Neuronal stem cell (in vitro differentiated cells): ENCODE measurements around the gene IFT81.

ENCODE experiments used
- DNase-seq: peaks from one replicate; pipeline ENCODE4 v3.0.0-alpha.2; 2013; ENCODE audit warnings: low spot score
- H2AFZ ChIP-seq: one replicate; pipeline ENCODE4 v1.6.1; 2013; ENCODE audit warnings: mild to moderate bottlenecking, low read length, inconsistent platforms
- H2AK5ac ChIP-seq: 2 replicates; pipeline ENCODE4 v1.6.1; 2013; ENCODE audit warnings: low read depth, mild to moderate bottlenecking, inconsistent platforms, low read length, moderate library complexity, mixed read lengths
- H2BK120ac ChIP-seq: 2 replicates; pipeline ENCODE4 v1.6.1; 2013; ENCODE audit warnings: low read depth, mild to moderate bottlenecking, inconsistent platforms, low read length, moderate library complexity, mixed read lengths
- H2BK12ac ChIP-seq: one replicate; pipeline ENCODE4 v1.6.1; 2013; ENCODE audit warnings: low read length, inconsistent platforms
- H2BK15ac ChIP-seq: 2 replicates; pipeline ENCODE4 v1.6.1; 2013; ENCODE audit warnings: mild to moderate bottlenecking, low read length, inconsistent platforms, mixed read lengths
- H2BK5ac ChIP-seq: one replicate; pipeline ENCODE4 v1.6.1; 2013; ENCODE audit warnings: inconsistent platforms, mild to moderate bottlenecking, low read length, moderate library complexity
- H3K14ac ChIP-seq: one replicate; pipeline ENCODE4 v1.6.1; 2013; ENCODE audit warnings: low read length, inconsistent platforms
- H3K18ac ChIP-seq: 2 replicates; pipeline ENCODE4 v1.6.1; 2013; ENCODE audit warnings: low read length, inconsistent platforms
- H3K23ac ChIP-seq: 2 replicates; pipeline ENCODE4 v1.6.1; 2013; ENCODE audit warnings: low read depth, mild to moderate bottlenecking, mixed read lengths, low read length, inconsistent platforms; ENCODE audit not compliant: poor library complexity
- H3K27ac ChIP-seq: replicated peaks from 3 replicates; pipeline ENCODE4 v1.5.1; 2013; ENCODE audit warnings: low read length, inconsistent platforms
- H3K27me3 ChIP-seq, 3 experiments: 2 replicates each; pipeline ENCODE4 v1.6.1; 2013; ENCODE audit warnings: low read length in 3 of 3, mild to moderate bottlenecking in 2 of 3, inconsistent platforms in 1 of 3, low read depth in 1 of 3, mixed read lengths in 1 of 3, moderate library complexity in 1 of 3; ENCODE audit not compliant: control insufficient read depth in 3 of 3, insufficient read depth in 3 of 3
- H3K36me3 ChIP-seq, 2 donors: replicated peaks in 1 of 2; 2 replicates each; pipeline ENCODE4 v1.6.1; 2013; ENCODE audit warnings: low read length in 2 of 2; ENCODE audit not compliant: control insufficient read depth in 2 of 2, insufficient read depth in 2 of 2
- H3K4ac ChIP-seq: 2 replicates; pipeline ENCODE4 v1.6.1; 2013; ENCODE audit warnings: inconsistent platforms, mild to moderate bottlenecking, low read length, moderate library complexity
- H3K4me1 ChIP-seq, 2 donors: 1 replicate in 1 of 2; 2 replicates in 1 of 2; pipeline ENCODE4 v1.6.1; 2013; ENCODE audit warnings: low read length in 2 of 2, low read depth in 1 of 2; ENCODE audit not compliant: control insufficient read depth in 2 of 2, insufficient read depth in 1 of 2
- H3K4me2 ChIP-seq: one replicate; pipeline ENCODE4 v1.6.1; 2013; ENCODE audit warnings: mild to moderate bottlenecking, low read length, inconsistent platforms; ENCODE audit not compliant: insufficient read depth, poor library complexity, severe bottlenecking
- H3K4me3 ChIP-seq, 2 donors: 2 replicates each; pipeline ENCODE4 v1.5.1; 2013; ENCODE audit warnings: low read length in 2 of 2, mild to moderate bottlenecking in 2 of 2, inconsistent platforms in 1 of 2, moderate library complexity in 1 of 2
- H3K79me1 ChIP-seq: one replicate; pipeline ENCODE4 v1.6.1; 2013; ENCODE audit warnings: low read depth, mild to moderate bottlenecking, inconsistent platforms, low read length, moderate library complexity
- H3K9ac ChIP-seq: one replicate; pipeline ENCODE4 v1.6.1; 2013; ENCODE audit warnings: mild to moderate bottlenecking, low read depth, low read length, inconsistent platforms; ENCODE audit not compliant: poor library complexity
- H3K9me3 ChIP-seq, 2 donors: replicated peaks in 1 of 2; 2 replicates each; pipeline versions ENCODE3 to v1.6.1; 2013; ENCODE audit warnings: low read length in 2 of 2, mild to moderate bottlenecking in 2 of 2, inconsistent platforms in 1 of 2, low read depth in 1 of 2, mixed read lengths in 1 of 2, moderate library complexity in 1 of 2; ENCODE audit not compliant: control insufficient read depth in 2 of 2, insufficient read depth in 1 of 2
- H4K8ac ChIP-seq: one replicate; pipeline ENCODE4 v1.6.1; 2013; ENCODE audit warnings: low read depth, mild to moderate bottlenecking, inconsistent platforms, low read length, moderate library complexity
- H4K91ac ChIP-seq: one replicate; pipeline ENCODE4 v1.6.1; 2013; ENCODE audit warnings: low read length, low read depth, mild to moderate bottlenecking, inconsistent platforms; ENCODE audit not compliant: poor library complexity
- WGBS, 2 donors: extraction: QIAGEN DNeasy Blood & Tissue Kit; methylation state at CpG; one replicate each; pipeline ENCODE4 v1.1.7; 2013; ENCODE audit warnings: missing lambda C conversion rate in 2 of 2, mixed read lengths in 1 of 2; ENCODE audit not compliant: insufficient read length in 2 of 2, insufficient replicate concordance in 1 of 2; ENCODE audit errors: extremely low coverage in 2 of 2; 5-methylcytosine and 5-hydroxymethylcytosine counted together

IFT81 gene

DNA sequence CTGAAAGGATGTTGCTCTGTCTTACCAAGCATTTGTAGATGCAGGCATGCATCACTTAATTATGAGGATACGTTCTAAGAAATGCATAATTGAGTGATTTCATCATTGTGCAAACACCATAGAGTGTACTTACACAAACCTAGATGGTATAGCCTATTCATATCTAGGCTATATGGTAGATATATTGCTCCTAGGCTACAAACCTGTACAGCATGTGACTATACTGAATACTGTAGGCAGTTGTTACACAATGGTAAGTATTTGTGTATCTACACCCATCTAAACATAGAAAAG, 75.9 kb downstream of the IFT81 start:
- no peak overlapping the region for H3K4ac ChIP-seq
- H3K4me3 ChIP-seq: no peak overlapping the region
- no peak overlapping the region for H2BK12ac ChIP-seq
- H4K91ac ChIP-seq: no peak overlapping the region
- no peak overlapping the region for H2AFZ ChIP-seq
- peaks cover 0 to 16% of the 10 kb centered on the region in 2 donors for H3K4me1 ChIP-seq
- no peak overlapping the region for H2AK5ac ChIP-seq
- H2BK15ac ChIP-seq: no peak overlapping the region
- H2BK120ac ChIP-seq: no peak overlapping the region
- no peak overlapping the region for H2BK5ac ChIP-seq
- no peak for DNase-seq
- no CpG with 5 or more reads among the region's 1 CpG for WGBS, 2 donors
- no peak overlapping the region for H4K8ac ChIP-seq
- H3K9ac ChIP-seq: no peak overlapping the region
- no peak overlapping the region for H3K27ac ChIP-seq
- H3K9me3 ChIP-seq: no peaks in the 10 kb centered on the region
- no peak overlapping the region for H3K14ac ChIP-seq
- H3K4me2 ChIP-seq: no peak overlapping the region
- no peaks in the 10 kb centered on the region for H3K79me1 ChIP-seq
- peaks cover 6 to 65% of the 10 kb centered on the region in 2 donors for H3K36me3 ChIP-seq
- no peak overlapping the region for H3K18ac ChIP-seq
- H3K23ac ChIP-seq: no peak overlapping the region
- H3K27me3 ChIP-seq: no peaks in the 10 kb centered on the region

DNA sequence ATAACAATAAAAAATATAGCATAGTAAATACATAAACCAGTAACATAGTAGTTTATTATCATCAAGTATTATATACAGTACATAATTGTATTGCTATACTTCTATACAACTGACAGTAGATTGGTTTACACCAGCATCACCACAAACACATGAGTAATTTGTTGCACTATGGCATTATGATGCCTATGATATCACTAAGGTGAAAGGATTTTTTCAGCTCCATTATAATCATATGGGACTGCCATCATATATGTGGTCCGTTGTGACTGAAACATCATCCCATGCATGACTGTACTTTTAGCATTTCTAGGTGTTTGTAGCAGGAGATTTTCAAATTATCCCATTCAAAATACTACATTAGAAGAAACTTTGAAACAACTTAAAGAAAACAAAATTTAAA, 77.8 kb downstream of the IFT81 start:
- Histone ChIP-seq H2AFZ (no peak overlapping the region), H2BK12ac (no peak overlapping the region), H3K79me1 (no peaks in the 10 kb centered on the region), H2BK120ac (no peak overlapping the region), H3K27ac (no peak overlapping the region), H3K4me2 (no peak overlapping the region), H3K4ac (no peak overlapping the region), H3K18ac (no peak overlapping the region), H3K27me3 (no peaks in the 10 kb centered on the region), H3K14ac (no peak overlapping the region), H3K4me1 (peaks cover 0 to 16% of the 10 kb centered on the region in 2 donors), H2BK15ac (no peak overlapping the region), H2BK5ac (no peak overlapping the region), H3K23ac (no peak overlapping the region), H4K8ac (no peak overlapping the region), H3K9me3 (no peaks in the 10 kb centered on the region), H2AK5ac (no peak overlapping the region), H3K4me3 (no peak overlapping the region), H3K9ac (no peak overlapping the region), H4K91ac (no peak overlapping the region), H3K36me3 (peaks cover 8 to 65% of the 10 kb centered on the region in 2 donors)
- no peak for DNase-seq
- WGBS, 2 donors: no CpG with 5 or more reads among the region's 1 CpG

DNA sequence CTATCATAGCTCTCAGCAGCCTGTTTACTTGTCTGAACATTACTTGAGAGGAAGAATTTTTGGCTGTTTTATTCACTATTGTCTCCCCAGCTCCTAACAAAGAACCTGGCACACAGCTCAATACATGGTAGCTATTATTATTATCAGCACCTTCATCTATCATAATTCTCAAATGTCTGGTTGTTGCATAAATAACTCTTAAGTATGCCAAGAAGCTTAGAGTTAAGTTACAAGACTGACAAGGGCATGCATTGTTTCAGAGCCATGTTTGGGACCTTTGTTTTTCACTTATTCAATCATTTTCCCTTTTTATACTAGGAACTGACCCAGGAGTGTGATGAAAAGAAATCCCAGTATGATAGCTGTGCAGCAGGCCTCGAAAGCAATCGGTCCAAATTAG, 79.4 kb downstream of the IFT81 start:
- no peak overlapping the region for H2BK12ac ChIP-seq
- H2BK15ac ChIP-seq: no peak overlapping the region
- no peak overlapping the region for H4K8ac ChIP-seq
- H3K4me3 ChIP-seq: no peak overlapping the region
- H3K23ac ChIP-seq: no peak overlapping the region
- DNase-seq: no peak
- no peak overlapping the region for H3K4ac ChIP-seq
- no CpG with 5 or more reads among the region's 2 CpGs for WGBS, 2 donors
- no peak overlapping the region for H3K27ac ChIP-seq
- H3K27me3 ChIP-seq: no peaks in the 10 kb centered on the region
- no peak overlapping the region for H3K14ac ChIP-seq
- no peaks in the 10 kb centered on the region for H3K9me3 ChIP-seq
- H3K79me1 ChIP-seq: no peaks in the 10 kb centered on the region
- H2BK5ac ChIP-seq: no peak overlapping the region
- H3K36me3 ChIP-seq: peaks cover 11 to 73% of the 10 kb centered on the region in 2 donors
- H2AFZ ChIP-seq: no peak overlapping the region
- H2AK5ac ChIP-seq: no peak overlapping the region
- H4K91ac ChIP-seq: no peak overlapping the region
- no peak overlapping the region for H3K18ac ChIP-seq
- H3K4me1 ChIP-seq: peaks cover 0 to 16% of the 10 kb centered on the region in 2 donors
- H3K9ac ChIP-seq: no peak overlapping the region
- H3K4me2 ChIP-seq: no peak overlapping the region
- no peak overlapping the region for H2BK120ac ChIP-seq

DNA sequence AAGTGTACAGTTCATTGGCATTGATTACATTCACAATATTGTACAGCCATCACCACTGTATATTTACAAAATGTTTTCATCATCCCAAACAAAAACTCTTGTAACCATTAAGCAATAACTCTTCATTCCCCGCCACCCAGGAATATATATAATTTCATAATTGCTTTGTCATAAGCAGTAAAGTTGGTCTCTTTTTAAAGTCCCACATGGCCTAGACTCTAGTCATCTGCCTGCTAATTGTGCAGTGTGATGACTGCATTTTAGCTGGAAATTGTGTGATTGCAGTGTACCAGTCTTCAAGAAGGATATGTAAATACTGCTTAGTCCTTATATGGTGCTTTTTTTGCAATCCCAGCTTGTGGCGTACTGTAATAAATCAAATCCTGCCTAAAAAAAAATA, 81.8 kb downstream of the IFT81 start:
- no peak overlapping the region for H4K8ac ChIP-seq
- DNase-seq: no peak
- no peak overlapping the region for H2BK12ac ChIP-seq
- H3K4me1 ChIP-seq: no peaks in the 10 kb centered on the region
- H3K36me3 ChIP-seq: peaks cover 11 to 90% of the 10 kb centered on the region in 2 donors
- H3K27ac ChIP-seq: no peak overlapping the region
- H2BK120ac ChIP-seq: no peak overlapping the region
- H3K9ac ChIP-seq: no peak overlapping the region
- H3K14ac ChIP-seq: no peak overlapping the region
- H2BK15ac ChIP-seq: no peak overlapping the region
- H2AK5ac ChIP-seq: no peak overlapping the region
- no peak overlapping the region for H2AFZ ChIP-seq
- no peak overlapping the region for H4K91ac ChIP-seq
- H3K79me1 ChIP-seq: no peaks in the 10 kb centered on the region
- H3K9me3 ChIP-seq: no peaks in the 10 kb centered on the region
- H3K4me3 ChIP-seq: no peak overlapping the region
- H3K23ac ChIP-seq: no peak overlapping the region
- no peak overlapping the region for H3K4ac ChIP-seq
- H2BK5ac ChIP-seq: no peak overlapping the region
- H3K18ac ChIP-seq: no peak overlapping the region
- WGBS, 2 donors: no CpG with 5 or more reads among the region's 2 CpGs
- H3K27me3 ChIP-seq: no peaks in the 10 kb centered on the region
- H3K4me2 ChIP-seq: no peak overlapping the region
